HepG2 (cell line): ENCODE data around the gene C17orf75. TPM values are rescaled to one million over a fixed set of nuclear protein-coding genes. Genes with fewer than 3 reads are reported as not detected.

Experiments used
- GABPA ChIP-seq, 2 experiments: IDR thresholded peaks; 2 replicates each; pipeline ENCODE4 v1.6.1; 2011 to 2016; ENCODE audit warnings: low read depth in 2 of 2, low read length in 1 of 2, missing biosample characterization in 1 of 2, missing genetic modification characterization in 1 of 2
- HDAC1 ChIP-seq: sonication (generic); formaldehyde crosslinking; IDR thresholded peaks from 2 replicates; pipeline ENCODE4 v1.5.1; 2020; ENCODE audit warnings: mild to moderate bottlenecking, missing genetic modification reagents
- HIVEP1 ChIP-seq: sonication (generic); formaldehyde crosslinking; IDR thresholded peaks from 2 replicates; pipeline ENCODE4 v1.4.0; 2020; ENCODE audit warnings: mild to moderate bottlenecking, missing genetic modification reagents
- HNF4A ChIP-seq: sonication (generic); formaldehyde crosslinking; IDR thresholded peaks from 2 replicates; pipeline ENCODE4 v1.4.0; 2020; ENCODE audit warnings: missing genetic modification reagents
- JUN ChIP-seq: sonication (generic); formaldehyde crosslinking; IDR thresholded peaks from 2 replicates; pipeline ENCODE4 v1.4.0; 2020; ENCODE audit warnings: mild to moderate bottlenecking, missing genetic modification reagents
- KDM4B ChIP-seq: sonication (generic); formaldehyde crosslinking; IDR thresholded peaks from 2 replicates; pipeline ENCODE4 v1.4.0; 2020; ENCODE audit warnings: missing genetic modification reagents
- KDM5A ChIP-seq: fragments of 200-600 bp; sonication (generic); IDR thresholded peaks from 2 replicates; pipeline ENCODE4 v1.7.0; 2018; ENCODE audit warnings: antibody characterized with exemption, mild to moderate bottlenecking, low read length, borderline replicate concordance
- LCORL ChIP-seq, 2 experiments: fragments of 450-650 bp in 1 of 2; sonication (generic) in 1 of 2; formaldehyde crosslinking in 1 of 2; IDR thresholded peaks; 2 replicates each; pipeline versions ENCODE4 v1.5.0 to v1.6.1; 2017 to 2020; ENCODE audit warnings: antibody characterized with exemption in 1 of 2, missing genetic modification reagents in 1 of 2
- MEIS2 ChIP-seq: sonication (generic); formaldehyde crosslinking; IDR thresholded peaks from 2 replicates; pipeline ENCODE4 v1.9.0; 2021; ENCODE audit warnings: mild to moderate bottlenecking, missing genetic modification reagents
- MTA3 ChIP-seq: sonication (generic); formaldehyde crosslinking; IDR thresholded peaks from 2 replicates; pipeline ENCODE4 v1.4.0; 2020; ENCODE audit warnings: missing genetic modification reagents
- NFE2 ChIP-seq: sonication (generic); formaldehyde crosslinking; IDR thresholded peaks from 2 replicates; pipeline ENCODE4 v1.4.0; 2020; ENCODE audit warnings: missing genetic modification reagents
- RFX5 ChIP-seq: IDR thresholded peaks from 2 replicates; pipeline ENCODE4 v1.6.1; 2011; ENCODE audit warnings: low read depth, low read length, improper control_type of control experiment
- SP1 ChIP-seq, 2 experiments: fragments of 450-650 bp in 1 of 2; sonication (generic) in 1 of 2; formaldehyde crosslinking in 1 of 2; IDR thresholded peaks; 2 replicates each; pipeline versions ENCODE4 v1.4.0 to v1.6.1; 2016 to 2020; ENCODE audit warnings: missing genetic modification reagents in 1 of 2
- TRIM24 ChIP-seq: sonication (generic); formaldehyde crosslinking; IDR thresholded peaks from 2 replicates; pipeline ENCODE4 v1.8.0; 2022; ENCODE audit warnings: mild to moderate bottlenecking, missing genetic modification reagents
- ZNF354B ChIP-seq: sonication (generic); formaldehyde crosslinking; IDR thresholded peaks from 2 replicates; pipeline ENCODE4 v1.8.0; 2022; ENCODE audit warnings: mild to moderate bottlenecking, missing genetic modification reagents
- ZNF460 ChIP-seq: sonication (generic); formaldehyde crosslinking; IDR thresholded peaks from 2 replicates; pipeline ENCODE4 v1.5.1; 2020; ENCODE audit warnings: missing genetic modification reagents, mild to moderate bottlenecking, borderline replicate concordance
- ZNF614 ChIP-seq: IDR thresholded peaks from 2 replicates; pipeline ENCODE4 v1.6.1; 2018; ENCODE audit warnings: missing biosample characterization, missing genetic modification reagents, inconsistent platforms, borderline replicate concordance
- ZNF7 ChIP-seq: IDR thresholded peaks from 2 replicates; pipeline ENCODE4 v1.6.1; 2016; ENCODE audit warnings: missing biosample characterization, missing genetic modification reagents
- ZNF749 ChIP-seq: sonication (generic); formaldehyde crosslinking; IDR thresholded peaks from 2 replicates; pipeline ENCODE4 v1.8.0; 2022; ENCODE audit warnings: mild to moderate bottlenecking, missing genetic modification reagents, moderate library complexity, borderline replicate concordance
- ZNF772 ChIP-seq: sonication (generic); formaldehyde crosslinking; IDR thresholded peaks from 2 replicates; pipeline ENCODE4 v1.5.0; 2020; ENCODE audit warnings: mild to moderate bottlenecking, missing genetic modification reagents
- ZNF780A ChIP-seq: sonication (generic); formaldehyde crosslinking; IDR thresholded peaks from 2 replicates; pipeline ENCODE4 v1.8.0; 2022; ENCODE audit warnings: mild to moderate bottlenecking, missing genetic modification reagents, moderate library complexity
- polyA plus RNA-seq, 8 experiments: library from polyadenylated mRNA; depleted of rRNA in 3 of 8; stranded (reverse) in 7 of 8; unstranded in 1 of 8; fragments of >200 nt; fragmentation: Illumina TruSeq in 4 of 8; extraction: Trizol in 4 of 8; gene quantifications; 2 replicates each; pipeline versions ENCODE4 v1.2.1 to v1.2.3, GENCODE V29; 2011 to 2016; ENCODE audit warnings: low read depth in 4 of 8, missing spikeins in 1 of 8, mixed read lengths in 1 of 8; ENCODE audit not compliant: insufficient read depth in 1 of 8
- total RNA-seq, 5 experiments: library from RNA; depleted of rRNA; stranded (reverse); fragments of >200 nt; fragmentation: Illumina TruSeq; extraction: Trizol; gene quantifications; 2 replicates each; pipeline ENCODE4 v1.2.3, GENCODE V29; 2016; ENCODE audit warnings: low read depth in 1 of 5
- TF ChIP-seq, protein P1 (sequence below): sonication (generic); formaldehyde crosslinking; IDR thresholded peaks from 2 replicates; pipeline ENCODE4 v1.8.0; 2023; ENCODE audit warnings: mild to moderate bottlenecking, missing genetic modification reagents
- TF ChIP-seq, protein P2 (sequence below): sonication (generic); formaldehyde crosslinking; IDR thresholded peaks from 2 replicates; pipeline ENCODE4 v1.9.0; 2021; ENCODE audit warnings: missing genetic modification reagents, borderline replicate concordance
- TF ChIP-seq, protein P3 (sequence below): sonication (generic); formaldehyde crosslinking; IDR thresholded peaks from 2 replicates; pipeline ENCODE4; 2020; ENCODE audit warnings: missing genetic modification reagents, mild to moderate bottlenecking, borderline replicate concordance

Gene C17orf75
- total and polyA plus RNA-seq, 2 of the 13 experiments (the other 11 are each of a cell fraction or from before 2014, with no cell fraction given): 16.2 to 33.0 TPM

DNA sequence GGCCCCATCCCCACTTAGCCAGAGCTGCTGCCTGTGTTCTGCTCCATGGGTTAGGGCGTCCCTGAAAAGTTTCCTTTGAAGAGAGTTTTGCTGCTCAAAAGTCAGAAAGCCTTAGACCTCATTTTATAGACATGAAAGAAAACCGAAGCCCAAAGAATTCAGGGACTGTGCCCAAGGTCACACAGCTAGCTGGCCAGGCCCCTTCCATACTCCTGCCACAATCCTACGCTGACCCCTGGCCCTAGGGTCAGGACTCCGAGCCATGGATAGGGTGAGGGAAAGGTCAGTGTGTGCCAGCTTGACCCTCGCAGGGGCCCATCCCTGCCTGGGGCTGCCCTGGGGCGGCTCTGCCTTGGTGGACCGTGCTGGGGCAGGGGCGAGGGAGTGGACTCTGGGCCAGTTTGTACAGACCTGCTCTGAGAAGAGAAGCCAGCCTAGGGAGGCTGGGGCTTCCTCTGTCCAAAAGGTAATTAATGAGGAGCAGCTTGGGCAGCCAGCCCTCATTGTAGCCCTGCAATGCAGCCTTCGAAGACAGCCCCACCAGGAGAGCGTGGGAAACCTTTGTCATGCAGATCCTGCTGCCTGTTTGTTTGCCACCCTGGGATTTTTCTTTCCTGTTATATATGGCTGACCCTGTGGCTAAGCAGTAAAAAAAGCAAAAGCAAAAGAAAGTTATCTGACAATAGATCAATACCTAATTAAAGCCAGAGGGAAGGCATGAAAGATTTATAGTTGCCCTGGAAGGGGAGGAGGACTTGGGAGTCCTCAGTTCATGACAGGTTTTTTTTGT lies 38.9 kb downstream of the C17orf75 start (continued):
- TF ChIP-seq JUN (CRISPR knock-in tag): no peak
- no peak for TF ChIP-seq ZNF460 (CRISPR knock-in tag)
- TF ChIP-seq SP1 (IDR thresholded peaks at IDR 0.05): no peak
- no peak for TF ChIP-seq SP1 (CRISPR knock-in tag; IDR thresholded peaks at IDR 0.05)
- TF ChIP-seq MTA3 (CRISPR knock-in tag): no peak
- peak; percentile 79 for TF ChIP-seq HDAC1 (CRISPR knock-in tag)
- TF ChIP-seq KDM5A: no peak
- TF ChIP-seq ZNF614 (CRISPR knock-in tag): peak; percentile 64; the same call in 1 of the 2 replicates
- no peak for TF ChIP-seq ZNF354B (CRISPR knock-in tag)
- TF ChIP-seq ZNF749 (CRISPR knock-in tag): no peak
- no peak for TF ChIP-seq KDM4B (CRISPR knock-in tag)
- TF ChIP-seq LCORL (IDR thresholded peaks at IDR 0.05): no peak
- TF ChIP-seq LCORL (CRISPR knock-in tag; IDR thresholded peaks at IDR 0.05): peak; percentile 89
- TF ChIP-seq RFX5: no peak
- no peak for TF ChIP-seq NFE2 (CRISPR knock-in tag)
- TF ChIP-seq ZNF772 (CRISPR knock-in tag): no peak
- peak; percentile 95 for TF ChIP-seq HNF4A (CRISPR knock-in tag)
- TF ChIP-seq, protein P1, sequence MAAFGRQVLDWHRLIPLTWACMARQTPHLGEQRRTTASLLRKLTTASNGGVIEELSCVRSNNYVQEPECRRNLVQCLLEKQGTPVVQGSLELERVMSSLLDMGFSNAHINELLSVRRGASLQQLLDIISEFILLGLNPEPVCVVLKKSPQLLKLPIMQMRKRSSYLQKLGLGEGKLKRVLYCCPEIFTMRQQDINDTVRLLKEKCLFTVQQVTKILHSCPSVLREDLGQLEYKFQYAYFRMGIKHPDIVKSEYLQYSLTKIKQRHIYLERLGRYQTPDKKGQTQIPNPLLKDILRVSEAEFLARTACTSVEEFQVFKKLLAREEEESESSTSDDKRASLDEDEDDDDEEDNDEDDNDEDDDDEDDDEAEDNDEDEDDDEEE: 0 out of 2 replicates have a peak, but pooled peaks have one; percentile 40
- TF ChIP-seq GABPA (IDR thresholded peaks at IDR 0.05; ENCODE audit: low read depth, low read length): no peak
- TF ChIP-seq GABPA (CRISPR knock-in tag; IDR thresholded peaks at IDR 0.05; ENCODE audit: low read depth): no peak
- TF ChIP-seq ZNF7 (CRISPR knock-in tag): no peak
- TF ChIP-seq, protein P2, sequence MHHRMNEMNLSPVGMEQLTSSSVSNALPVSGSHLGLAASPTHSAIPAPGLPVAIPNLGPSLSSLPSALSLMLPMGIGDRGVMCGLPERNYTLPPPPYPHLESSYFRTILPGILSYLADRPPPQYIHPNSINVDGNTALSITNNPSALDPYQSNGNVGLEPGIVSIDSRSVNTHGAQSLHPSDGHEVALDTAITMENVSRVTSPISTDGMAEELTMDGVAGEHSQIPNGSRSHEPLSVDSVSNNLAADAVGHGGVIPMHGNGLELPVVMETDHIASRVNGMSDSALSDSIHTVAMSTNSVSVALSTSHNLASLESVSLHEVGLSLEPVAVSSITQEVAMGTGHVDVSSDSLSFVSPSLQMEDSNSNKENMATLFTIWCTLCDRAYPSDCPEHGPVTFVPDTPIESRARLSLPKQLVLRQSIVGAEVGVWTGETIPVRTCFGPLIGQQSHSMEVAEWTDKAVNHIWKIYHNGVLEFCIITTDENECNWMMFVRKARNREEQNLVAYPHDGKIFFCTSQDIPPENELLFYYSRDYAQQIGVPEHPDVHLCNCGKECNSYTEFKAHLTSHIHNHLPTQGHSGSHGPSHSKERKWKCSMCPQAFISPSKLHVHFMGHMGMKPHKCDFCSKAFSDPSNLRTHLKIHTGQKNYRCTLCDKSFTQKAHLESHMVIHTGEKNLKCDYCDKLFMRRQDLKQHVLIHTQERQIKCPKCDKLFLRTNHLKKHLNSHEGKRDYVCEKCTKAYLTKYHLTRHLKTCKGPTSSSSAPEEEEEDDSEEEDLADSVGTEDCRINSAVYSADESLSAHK: no peak
- TF ChIP-seq MEIS2 (CRISPR knock-in tag): no peak
- TF ChIP-seq, protein P3, sequence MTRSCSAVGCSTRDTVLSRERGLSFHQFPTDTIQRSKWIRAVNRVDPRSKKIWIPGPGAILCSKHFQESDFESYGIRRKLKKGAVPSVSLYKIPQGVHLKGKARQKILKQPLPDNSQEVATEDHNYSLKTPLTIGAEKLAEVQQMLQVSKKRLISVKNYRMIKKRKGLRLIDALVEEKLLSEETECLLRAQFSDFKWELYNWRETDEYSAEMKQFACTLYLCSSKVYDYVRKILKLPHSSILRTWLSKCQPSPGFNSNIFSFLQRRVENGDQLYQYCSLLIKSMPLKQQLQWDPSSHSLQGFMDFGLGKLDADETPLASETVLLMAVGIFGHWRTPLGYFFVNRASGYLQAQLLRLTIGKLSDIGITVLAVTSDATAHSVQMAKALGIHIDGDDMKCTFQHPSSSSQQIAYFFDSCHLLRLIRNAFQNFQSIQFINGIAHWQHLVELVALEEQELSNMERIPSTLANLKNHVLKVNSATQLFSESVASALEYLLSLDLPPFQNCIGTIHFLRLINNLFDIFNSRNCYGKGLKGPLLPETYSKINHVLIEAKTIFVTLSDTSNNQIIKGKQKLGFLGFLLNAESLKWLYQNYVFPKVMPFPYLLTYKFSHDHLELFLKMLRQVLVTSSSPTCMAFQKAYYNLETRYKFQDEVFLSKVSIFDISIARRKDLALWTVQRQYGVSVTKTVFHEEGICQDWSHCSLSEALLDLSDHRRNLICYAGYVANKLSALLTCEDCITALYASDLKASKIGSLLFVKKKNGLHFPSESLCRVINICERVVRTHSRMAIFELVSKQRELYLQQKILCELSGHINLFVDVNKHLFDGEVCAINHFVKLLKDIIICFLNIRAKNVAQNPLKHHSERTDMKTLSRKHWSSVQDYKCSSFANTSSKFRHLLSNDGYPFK (CRISPR knock-in tag): peak; percentile 53; the same call in 1 of the 2 replicates
- no peak for TF ChIP-seq ZNF780A (CRISPR knock-in tag)
- no peak for TF ChIP-seq TRIM24
- TF ChIP-seq HIVEP1 (CRISPR knock-in tag): peak; percentile 93
